BLaER1 treated with 17β-estradiol and CSF1 and Interleukin-3, amounts not matched to agents 10 nM and 100 nM (cell line): ENCODE measurements around the gene GPR146.
"Not testable (repeated sequence)": the region's sequence is repeated elsewhere in the genome, so short reads cannot be mapped to it uniquely, and the experiment has no call there.

Experiments
- H3K27ac ChIP-seq, 11 experiments: shearing (Covaris generic); formaldehyde crosslinking; 2 replicates each; pipeline ENCODE4 v1.8.1; 2022
- H3K27me3 ChIP-seq, 11 experiments: shearing (Covaris generic); formaldehyde crosslinking; 2 replicates each; pipeline ENCODE4 v1.8.1; 2022
- H3K36me3 ChIP-seq, 11 experiments: shearing (Covaris generic); formaldehyde crosslinking; 2 replicates each; pipeline ENCODE4 v1.8.1; 2022
- H3K4me1 ChIP-seq, 10 experiments: shearing (Covaris generic); formaldehyde crosslinking; 2 replicates each; pipeline ENCODE4 v1.8.1; 2022
- H3K4me2 ChIP-seq, 11 experiments: shearing (Covaris generic); formaldehyde crosslinking; 2 replicates each; pipeline ENCODE4 v1.8.1; 2022
- H3K4me3 ChIP-seq, 10 experiments: shearing (Covaris generic); formaldehyde crosslinking; 2 replicates each; pipeline ENCODE4 v1.8.1; 2022
- H3K9ac ChIP-seq, 11 experiments: shearing (Covaris generic); formaldehyde crosslinking; 2 replicates each; pipeline ENCODE4 v1.8.1; 2022
- H3K9me3 ChIP-seq, 11 experiments: shearing (Covaris generic); formaldehyde crosslinking; replicated peaks in 1 of 11; 2 replicates each; pipeline ENCODE4 v1.8.1; 2022
- H4K20me1 ChIP-seq, 11 experiments: shearing (Covaris generic); formaldehyde crosslinking; 2 replicates each; pipeline ENCODE4 v1.8.1; 2022
- Cebpa-rat ChIP-seq, 11 experiments: shearing (Covaris generic); IDR thresholded peaks; 2 replicates each; pipeline ENCODE4 v1.8.1; 2022

The GPR146 gene

DNA sequence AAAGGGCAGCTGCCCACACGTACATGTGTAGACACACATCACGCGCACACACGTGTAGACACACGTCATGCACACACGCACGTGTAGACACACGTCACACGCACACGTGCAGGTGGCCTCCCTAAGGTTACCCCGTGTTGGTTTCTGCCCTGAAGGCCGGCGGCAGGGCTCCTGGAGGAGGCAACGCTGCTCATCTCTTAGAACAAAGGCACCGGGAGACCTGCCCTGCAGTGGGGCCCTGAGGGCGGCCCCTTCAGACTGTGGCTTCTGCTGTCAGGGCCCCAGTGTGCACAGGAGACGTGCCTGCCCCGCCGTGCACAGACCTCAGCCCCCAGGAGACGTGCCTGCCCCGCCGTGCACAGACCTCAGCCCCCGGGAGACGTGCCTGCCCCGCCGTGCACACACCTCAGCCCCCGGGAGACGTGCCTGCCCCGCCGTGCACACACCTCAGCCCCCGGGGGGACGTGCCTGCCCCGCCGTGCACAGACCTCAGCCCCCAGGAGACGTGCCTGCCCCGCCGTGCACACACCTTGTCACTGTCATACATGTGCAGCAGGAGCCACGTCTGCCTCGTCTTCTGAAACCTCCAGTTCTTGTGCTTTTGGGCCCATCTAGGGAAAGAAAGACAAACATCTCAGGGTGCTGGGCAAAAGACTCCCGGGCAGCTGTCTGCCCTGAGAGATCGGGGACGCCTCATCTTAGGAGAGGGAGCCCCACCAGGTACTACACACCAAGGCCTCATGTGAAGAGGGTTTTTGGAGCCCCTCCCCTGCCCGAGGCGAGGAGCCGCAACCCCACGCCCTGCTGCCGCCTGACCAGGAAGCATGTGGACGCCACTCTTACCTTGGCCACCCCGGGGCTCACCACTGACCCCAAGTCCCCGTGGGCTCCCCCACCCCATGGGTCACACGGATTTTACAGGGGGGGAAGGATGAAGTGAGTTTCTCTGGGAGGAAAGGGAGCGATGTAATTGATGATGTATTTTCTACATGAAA lies 44.1 kb upstream of the GPR146 start:
- peak overlapping the region in 10 of 11 experiments; percentile 4 to 67 (median 55); a peak in 13 of 22 replicates for H3K9ac ChIP-seq
- peak overlapping the region; percentile 73 to 91 (median 87) for H3K4me2 ChIP-seq
- peaks cover 0 to 33% (median 6%) of the 10 kb centered on the region in 11 experiments; a peak in 12 of 22 replicates for H4K20me1 ChIP-seq
- H3K27ac ChIP-seq: peak overlapping the region in 8 of 11 experiments; percentile 30 to 65 (median 46); a peak in 15 of 22 replicates
- H3K27me3 ChIP-seq: peaks cover under 1 to 33% (median 8%) of the 10 kb centered on the region in 11 experiments; a peak in 13 of 22 replicates
- H3K9me3 ChIP-seq: no peaks in the 10 kb centered on the region
- peaks cover 56 to 79% (median 76%) of the 10 kb centered on the region in 10 experiments for H3K4me1 ChIP-seq
- H3K4me3 ChIP-seq: peak overlapping the region in 2 of 10 experiments; percentile 33 to 38; a peak in 5 of 20 replicates
- TF ChIP-seq Cebpa-rat (IDR thresholded peaks at IDR 0.05): no peak
- H3K36me3 ChIP-seq: peaks cover 0 to 10% (median 0%) of the 10 kb centered on the region in 11 experiments; a peak in 6 of 22 replicates

DNA sequence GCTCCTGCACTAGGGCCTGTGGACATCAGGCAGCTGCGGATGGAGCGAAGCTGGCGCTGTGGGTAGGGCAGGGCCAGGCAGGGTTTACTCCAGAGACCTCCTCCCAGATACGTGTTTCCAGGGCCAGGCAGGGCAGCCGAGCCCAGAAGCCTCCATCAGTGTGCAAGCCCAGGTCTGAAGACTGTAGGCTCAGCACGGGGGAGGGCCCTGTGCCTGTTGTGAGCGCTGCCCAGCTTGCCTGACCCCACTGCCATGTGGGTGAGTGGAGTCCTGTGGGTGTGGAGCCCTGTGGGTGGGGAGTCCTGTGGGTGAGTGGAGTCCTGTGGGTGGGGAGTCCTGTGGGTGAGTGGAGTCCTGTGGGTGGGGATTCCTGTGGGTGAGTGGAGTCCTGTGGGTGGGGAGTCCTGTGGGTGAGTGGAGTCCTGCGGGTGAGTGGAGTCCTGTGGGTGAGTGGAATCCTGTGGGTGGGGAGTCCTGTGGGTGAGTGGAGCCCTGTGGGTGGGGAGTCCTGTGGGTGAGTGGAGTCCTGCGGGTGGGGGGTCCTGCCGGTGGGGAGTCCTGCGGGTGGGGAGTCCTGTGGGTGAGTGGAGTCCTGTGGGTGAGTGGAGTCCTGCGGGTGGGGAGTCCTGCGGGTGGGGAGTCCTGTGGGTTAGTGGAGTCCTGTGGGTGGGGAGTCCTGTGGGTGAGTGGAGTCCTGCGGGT lies 43.1 kb upstream of the GPR146 start:
- peaks cover 0 to 14% (median 0%) of the 10 kb centered on the region in 11 experiments; a peak in 7 of 22 replicates for H3K36me3 ChIP-seq
- H3K27me3 ChIP-seq: peaks cover 0 to 23% (median 0%) of the 10 kb centered on the region in 11 experiments; a peak in 7 of 22 replicates
- peaks cover 46 to 79% (median 76%) of the 10 kb centered on the region in 10 experiments for H3K4me1 ChIP-seq
- H3K4me2 ChIP-seq: peak overlapping the region; percentile 73 to 91 (median 87); a peak in 21 of 22 replicates
- not testable (repeated sequence) for H3K9me3 ChIP-seq
- H3K4me3 ChIP-seq: peak overlapping the region in 1 of 10 experiments; percentile 38; a peak in 2 of 20 replicates
- H3K9ac ChIP-seq: peak overlapping the region in 8 of 11 experiments; percentile 27 to 67 (median 57); a peak in 12 of 22 replicates
- H4K20me1 ChIP-seq: peaks cover 0 to 25% (median 7%) of the 10 kb centered on the region in 11 experiments; a peak in 10 of 22 replicates
- H3K27ac ChIP-seq: peak overlapping the region in 7 of 11 experiments; percentile 35 to 65 (median 49); a peak in 11 of 22 replicates

DNA sequence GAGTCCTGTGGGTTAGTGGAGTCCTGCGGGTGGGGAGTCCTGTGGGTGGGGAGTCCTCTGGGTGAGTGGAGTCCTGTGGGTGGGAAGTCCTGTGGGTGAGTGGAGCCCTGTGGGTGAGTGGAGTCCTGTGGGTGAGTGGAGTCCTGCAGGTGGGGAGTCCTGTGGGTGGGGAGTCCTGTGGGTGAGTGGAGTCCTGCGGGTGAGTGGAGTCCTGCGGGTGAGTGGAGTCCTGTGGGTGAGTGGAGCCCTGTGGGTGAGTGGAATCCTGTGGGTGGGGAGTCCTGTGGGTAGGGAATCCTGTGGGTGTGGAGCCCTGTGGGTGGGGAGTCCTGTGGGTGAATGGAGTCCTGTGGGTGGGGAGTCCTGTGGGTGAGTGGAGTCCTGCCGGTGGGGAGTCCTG lies 42.3 kb upstream of the GPR146 start:
- H3K4me2 ChIP-seq, H3K9ac ChIP-seq, H3K27ac ChIP-seq, H3K9me3 ChIP-seq, H3K4me3 ChIP-seq: not testable (repeated sequence)
- H3K4me1 ChIP-seq: peaks cover 38 to 79% (median 74%) of the 10 kb centered on the region in 10 experiments
- H3K36me3 ChIP-seq: peaks cover 0 to 17% (median 4%) of the 10 kb centered on the region in 11 experiments; a peak in 12 of 22 replicates
- peaks cover 0 to 21% (median 0%) of the 10 kb centered on the region in 11 experiments; a peak in 6 of 22 replicates for H3K27me3 ChIP-seq
- H4K20me1 ChIP-seq: peaks cover 0 to 23% (median 7%) of the 10 kb centered on the region in 11 experiments; a peak in 9 of 22 replicates

DNA sequence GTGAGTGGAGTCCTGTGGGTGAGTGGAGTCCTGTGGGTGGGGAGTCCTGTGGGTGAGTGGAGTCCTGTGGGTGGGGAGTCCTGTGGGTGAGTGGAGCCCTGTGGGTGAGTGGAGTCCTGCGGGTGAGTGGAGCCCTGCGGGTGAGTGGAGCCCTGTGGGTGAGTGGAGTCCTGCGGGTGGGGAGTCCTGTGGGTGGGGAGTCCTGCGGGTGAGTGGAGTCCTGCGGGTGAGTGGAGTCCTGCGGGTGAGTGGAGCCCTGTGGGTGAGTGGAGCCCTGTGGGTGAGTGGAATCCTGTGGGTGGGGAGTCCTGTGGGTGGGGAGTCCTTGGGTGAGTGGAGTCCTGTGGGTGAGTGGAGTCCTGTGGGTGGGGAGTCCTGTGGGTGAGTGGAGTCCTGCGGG lies 41.9 kb upstream of the GPR146 start:
- H3K4me3 ChIP-seq, H3K9me3 ChIP-seq, H3K9ac ChIP-seq, H3K4me2 ChIP-seq, H3K27ac ChIP-seq: not testable (repeated sequence)
- Histone ChIP-seq H3K4me1 (peaks cover 34 to 79% (median 74%) of the 10 kb centered on the region in 10 experiments), H3K36me3 (peaks cover 0 to 17% (median 8%) of the 10 kb centered on the region in 11 experiments; a peak in 11 of 22 replicates), H3K27me3 (peaks cover 0 to 21% (median 0%) of the 10 kb centered on the region in 11 experiments; a peak in 6 of 22 replicates), H4K20me1 (peaks cover 0 to 24% (median 10%) of the 10 kb centered on the region in 11 experiments; a peak in 9 of 22 replicates)

DNA sequence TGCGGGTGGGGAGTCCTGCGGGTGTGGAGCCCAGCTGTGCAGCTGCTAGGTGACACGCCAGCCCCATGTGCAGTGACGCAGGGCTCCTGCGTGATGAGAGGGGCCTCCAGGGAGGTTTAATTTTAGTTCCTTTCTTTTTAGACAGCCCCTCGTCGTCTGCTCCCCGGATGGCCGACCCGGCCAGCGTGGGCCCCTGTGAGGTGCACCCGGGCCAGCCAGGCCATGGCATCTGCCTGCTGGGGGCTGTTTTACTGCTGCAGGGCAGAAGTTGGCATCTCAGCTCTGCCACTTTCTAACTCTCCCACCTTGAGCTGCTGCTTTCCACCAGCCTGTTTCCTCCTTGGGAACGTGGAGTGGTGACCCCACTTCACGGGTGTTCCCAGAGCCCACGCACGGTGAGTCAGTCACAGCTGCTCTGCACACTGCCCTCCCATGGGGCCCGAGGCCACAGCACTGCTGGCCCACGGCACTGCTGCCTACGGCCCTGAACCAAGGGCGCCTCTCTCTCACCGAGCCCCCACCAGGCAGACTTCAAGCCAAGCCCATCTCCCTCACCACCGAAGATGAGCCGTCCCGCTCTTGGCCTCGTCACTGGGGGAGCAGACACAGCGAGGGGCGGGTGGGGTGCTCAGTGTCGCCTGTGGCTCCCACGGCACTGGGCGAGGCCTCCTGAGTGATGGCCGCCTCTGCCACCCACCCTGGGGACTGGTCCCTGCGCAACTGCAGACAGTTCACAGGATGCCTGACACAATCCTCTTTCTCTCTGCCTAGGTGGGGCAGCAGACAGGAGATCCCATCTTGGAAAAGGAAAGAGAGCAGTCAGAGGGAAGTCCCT lies 40.1 kb upstream of the GPR146 start:
- H3K4me2 ChIP-seq: peak overlapping the region; percentile 63 to 99 (median 82)
- H3K9me3 ChIP-seq: no peaks in the 10 kb centered on the region
- H3K4me3 ChIP-seq: no peak overlapping the region; a peak in 1 of 20 replicates
- TF ChIP-seq Cebpa-rat (IDR thresholded peaks at IDR 0.05): no peak
- peaks cover 0 to 39% (median 11%) of the 10 kb centered on the region in 11 experiments; a peak in 9 of 22 replicates for H4K20me1 ChIP-seq
- H3K9ac ChIP-seq: peak overlapping the region in 9 of 11 experiments; percentile 13 to 79 (median 63); a peak in 16 of 22 replicates
- H3K36me3 ChIP-seq: peaks cover 0 to 29% (median 11%) of the 10 kb centered on the region in 11 experiments; a peak in 12 of 22 replicates
- H3K27ac ChIP-seq: peak overlapping the region in 8 of 11 experiments; percentile 29 to 83 (median 69); a peak in 15 of 22 replicates
- peaks cover 0 to 19% (median 0%) of the 10 kb centered on the region in 11 experiments; a peak in 6 of 22 replicates for H3K27me3 ChIP-seq
- H3K4me1 ChIP-seq: peaks cover 32 to 76% (median 67%) of the 10 kb centered on the region in 10 experiments

DNA sequence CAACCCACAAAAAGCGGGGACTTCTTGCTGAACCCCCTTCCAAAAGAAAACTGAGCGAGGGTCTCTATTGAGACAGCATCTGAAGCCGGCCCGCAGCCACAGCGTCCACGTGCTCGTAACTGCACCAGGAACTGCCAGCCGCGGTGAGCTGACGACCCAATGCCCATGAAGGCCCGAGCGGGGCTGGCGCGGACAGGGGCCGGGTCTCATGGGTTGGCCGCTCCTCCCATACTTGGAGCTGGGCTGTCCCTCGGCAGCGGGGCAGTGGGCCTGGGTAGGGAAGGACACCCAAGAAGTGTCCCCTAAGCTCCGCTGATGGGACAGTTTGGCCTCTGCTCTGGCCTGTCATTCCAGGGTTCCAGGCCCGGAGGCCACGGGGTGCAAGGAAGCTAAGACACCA lies 39.0 kb upstream of the GPR146 start:
- no peaks in the 10 kb centered on the region for H3K9me3 ChIP-seq
- H3K27me3 ChIP-seq: peaks cover 0 to 8% (median 0%) of the 10 kb centered on the region in 11 experiments; a peak in 6 of 22 replicates
- peaks cover 27 to 76% (median 67%) of the 10 kb centered on the region in 10 experiments for H3K4me1 ChIP-seq
- TF ChIP-seq Cebpa-rat (IDR thresholded peaks at IDR 0.05): no peak
- peak overlapping the region in 9 of 11 experiments; percentile 4 to 99 (median 82); a peak in 17 of 22 replicates for H3K4me2 ChIP-seq
- peak overlapping the region in 4 of 11 experiments; percentile 24 to 79 (median 60); a peak in 3 of 22 replicates for H3K9ac ChIP-seq
- H4K20me1 ChIP-seq: peaks cover 0 to 50% (median 16%) of the 10 kb centered on the region in 11 experiments; a peak in 15 of 22 replicates
- no peak overlapping the region for H3K4me3 ChIP-seq
- peak overlapping the region in 4 of 11 experiments; percentile 35 to 83 (median 78); a peak in 8 of 22 replicates for H3K27ac ChIP-seq
- peaks cover 0 to 35% (median 17%) of the 10 kb centered on the region in 11 experiments; a peak in 12 of 22 replicates for H3K36me3 ChIP-seq

DNA sequence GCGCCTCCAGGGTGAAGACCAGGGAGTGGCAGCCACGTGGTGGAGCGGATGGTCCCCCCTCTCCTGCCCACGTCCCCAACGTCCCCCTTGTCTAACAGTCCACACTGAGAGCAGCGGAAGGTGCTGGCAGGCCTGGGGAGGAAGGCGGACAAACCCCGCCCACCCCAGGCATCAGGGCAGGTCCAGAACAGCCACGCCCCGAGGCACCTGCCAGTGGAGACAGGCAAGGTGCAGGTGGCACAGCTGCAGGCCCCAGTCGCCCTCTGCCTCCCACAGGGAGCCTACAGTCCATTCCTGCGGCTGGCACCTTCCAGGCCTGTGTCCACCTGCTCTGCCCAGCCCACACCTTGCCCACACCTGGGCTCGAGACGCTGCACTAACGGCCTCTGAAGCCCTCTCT lies 36.4 kb upstream of the GPR146 start:
- H3K4me3 ChIP-seq: no peak overlapping the region
- no peak for TF ChIP-seq Cebpa-rat (IDR thresholded peaks at IDR 0.05)
- H3K9me3 ChIP-seq: no peaks in the 10 kb centered on the region
- peaks cover 16 to 74% (median 33%) of the 10 kb centered on the region in 11 experiments; a peak in 21 of 22 replicates for H4K20me1 ChIP-seq
- H3K9ac ChIP-seq: peak overlapping the region in 2 of 11 experiments; percentile 0 to 29; a peak in 2 of 22 replicates
- H3K36me3 ChIP-seq: peaks cover 0 to 35% (median 17%) of the 10 kb centered on the region in 11 experiments; a peak in 12 of 22 replicates
- peak overlapping the region in 3 of 11 experiments; percentile 4 to 38 (median 23); a peak in 2 of 22 replicates for H3K27ac ChIP-seq
- H3K4me1 ChIP-seq: peaks cover 40 to 91% (median 81%) of the 10 kb centered on the region in 10 experiments
- H3K4me2 ChIP-seq: peak overlapping the region in 7 of 11 experiments; percentile 7 to 86 (median 38); a peak in 9 of 22 replicates
- H3K27me3 ChIP-seq: peaks cover 0 to 16% (median 0%) of the 10 kb centered on the region in 11 experiments; a peak in 5 of 22 replicates
